HepG2 (cell line): ENCODE measurements around the gene TNFRSF6B. TPM values are rescaled to one million over a fixed set of nuclear protein-coding genes. Genes with fewer than 3 reads are reported as not detected.

Experiments used
- ELF3 ChIP-seq: IDR thresholded peaks from 2 replicates; pipeline ENCODE4 v1.6.1; 2016; ENCODE audit warnings: missing genetic modification reagents, missing compliant biosample characterization
- HMGXB3 ChIP-seq: sonication (generic); formaldehyde crosslinking; IDR thresholded peaks from 2 replicates; pipeline ENCODE4 v1.4.0; 2020; ENCODE audit warnings: missing genetic modification reagents, borderline replicate concordance
- MTF2 ChIP-seq: sonication (generic); formaldehyde crosslinking; IDR thresholded peaks from 2 replicates; pipeline ENCODE4 v1.5.0; 2020; ENCODE audit warnings: missing genetic modification reagents, borderline replicate concordance
- SP1 ChIP-seq, 2 experiments: fragments of 450-650 bp in 1 of 2; sonication (generic) in 1 of 2; formaldehyde crosslinking in 1 of 2; IDR thresholded peaks; 2 replicates each; pipeline versions ENCODE4 v1.4.0 to v1.6.1; 2016 to 2020; ENCODE audit warnings: missing genetic modification reagents in 1 of 2
- SP2 ChIP-seq: sonication (generic); formaldehyde crosslinking; IDR thresholded peaks from 2 replicates; pipeline ENCODE4 v1.5.1; 2020; ENCODE audit warnings: mild to moderate bottlenecking, missing genetic modification reagents
- ZBTB40 ChIP-seq, 2 experiments: fragments of 450-650 bp in 1 of 2; sonication (generic) in 1 of 2; formaldehyde crosslinking in 1 of 2; IDR thresholded peaks; 2 replicates each; pipeline versions ENCODE4 v1.6.1 to v1.8.0; 2016 to 2022; ENCODE audit warnings: antibody characterized with exemption in 1 of 2, mild to moderate bottlenecking in 1 of 2, missing genetic modification reagents in 1 of 2
- ZGPAT ChIP-seq: IDR thresholded peaks from 2 replicates; pipeline ENCODE4 v1.6.1; 2016; ENCODE audit warnings: mild to moderate bottlenecking
- ZNF10 ChIP-seq: sonication (generic); formaldehyde crosslinking; IDR thresholded peaks from 2 replicates; pipeline ENCODE4 v1.4.0; 2020; ENCODE audit warnings: mild to moderate bottlenecking, low read depth, missing genetic modification reagents, borderline replicate concordance
- ZNF326 ChIP-seq: sonication (generic); formaldehyde crosslinking; IDR thresholded peaks from 2 replicates; pipeline ENCODE4 v1.4.0; 2020; ENCODE audit warnings: missing genetic modification reagents, borderline replicate concordance
- ZNF34 ChIP-seq: sonication (generic); formaldehyde crosslinking; IDR thresholded peaks from 2 replicates; pipeline ENCODE4 v1.4.0; 2020; ENCODE audit warnings: mild to moderate bottlenecking, missing genetic modification reagents, borderline replicate concordance
- ZNF572 ChIP-seq: sonication (generic); formaldehyde crosslinking; IDR thresholded peaks from 2 replicates; pipeline ENCODE4 v1.5.1; 2020; ENCODE audit warnings: mild to moderate bottlenecking, missing genetic modification reagents
- ZNF674 ChIP-seq: sonication (generic); formaldehyde crosslinking; IDR thresholded peaks from 2 replicates; pipeline ENCODE4 v1.5.0; 2020; ENCODE audit warnings: low read depth, mild to moderate bottlenecking, missing genetic modification reagents
- polyA plus RNA-seq, 8 experiments: library from polyadenylated mRNA; depleted of rRNA in 3 of 8; stranded (reverse) in 7 of 8; unstranded in 1 of 8; fragments of >200 nt; fragmentation: Illumina TruSeq in 4 of 8; extraction: Trizol in 4 of 8; gene quantifications; 2 replicates each; pipeline versions ENCODE4 v1.2.1 to v1.2.3, GENCODE V29; 2011 to 2016; ENCODE audit warnings: low read depth in 4 of 8, missing spikeins in 1 of 8, mixed read lengths in 1 of 8; ENCODE audit not compliant: insufficient read depth in 1 of 8
- total RNA-seq, 5 experiments: library from RNA; depleted of rRNA; stranded (reverse); fragments of >200 nt; fragmentation: Illumina TruSeq; extraction: Trizol; gene quantifications; 2 replicates each; pipeline ENCODE4 v1.2.3, GENCODE V29; 2016; ENCODE audit warnings: low read depth in 1 of 5

Gene TNFRSF6B
- total and polyA plus RNA-seq, 2 of the 13 experiments (the other 11 are each of a cell fraction or from before 2014, with no cell fraction given): 0.24 TPM; not detected in 1

- TF ChIP-seq ZBTB40 (IDR thresholded peaks at IDR 0.05) (no peak), ZBTB40 (CRISPR knock-in tag; IDR thresholded peaks at IDR 0.05) (peak; percentile 95), MTF2 (CRISPR knock-in tag) (no peak), ZGPAT (CRISPR knock-in tag) (peak; percentile 98), HMGXB3 (CRISPR knock-in tag) (peak; percentile 89), ELF3 (CRISPR knock-in tag) (peak; percentile 83), ZNF326 (CRISPR knock-in tag) (no peak), ZNF34 (CRISPR knock-in tag) (no peak; the same call in 1 of the 2 replicates), ZNF572 (CRISPR knock-in tag) (peak; percentile 98), ZNF674 (CRISPR knock-in tag) (0 out of 2 replicates have a peak, but pooled peaks have one; percentile 70), ZNF10 (CRISPR knock-in tag) (no peak; the same call in 1 of the 2 replicates), SP1 (IDR thresholded peaks at IDR 0.05) (no peak), SP1 (CRISPR knock-in tag; IDR thresholded peaks at IDR 0.05) (peak; percentile 98), SP2 (CRISPR knock-in tag) (peak; percentile 60)
These were observed 44.3 kb downstream of the TNFRSF6B start (continued) for GRCh38 chr20:63740627-63741353.
